ENCODE data around the gene KSR1.
A peak's percentile ranks its signal among the peaks of the same experiment; 100 is the strongest.
"Not testable (repeated sequence)": the region's sequence is repeated elsewhere in the genome, so short reads cannot be mapped to it uniquely, and the experiment has no call there.

The KSR1 gene

GRCh38 chr17:27650836-27651235 is 194.6 kb downstream of the KSR1 start:
- no peak overlapping the region for H3K27ac ChIP-seq
- TF ChIP-seq, protein P1, sequence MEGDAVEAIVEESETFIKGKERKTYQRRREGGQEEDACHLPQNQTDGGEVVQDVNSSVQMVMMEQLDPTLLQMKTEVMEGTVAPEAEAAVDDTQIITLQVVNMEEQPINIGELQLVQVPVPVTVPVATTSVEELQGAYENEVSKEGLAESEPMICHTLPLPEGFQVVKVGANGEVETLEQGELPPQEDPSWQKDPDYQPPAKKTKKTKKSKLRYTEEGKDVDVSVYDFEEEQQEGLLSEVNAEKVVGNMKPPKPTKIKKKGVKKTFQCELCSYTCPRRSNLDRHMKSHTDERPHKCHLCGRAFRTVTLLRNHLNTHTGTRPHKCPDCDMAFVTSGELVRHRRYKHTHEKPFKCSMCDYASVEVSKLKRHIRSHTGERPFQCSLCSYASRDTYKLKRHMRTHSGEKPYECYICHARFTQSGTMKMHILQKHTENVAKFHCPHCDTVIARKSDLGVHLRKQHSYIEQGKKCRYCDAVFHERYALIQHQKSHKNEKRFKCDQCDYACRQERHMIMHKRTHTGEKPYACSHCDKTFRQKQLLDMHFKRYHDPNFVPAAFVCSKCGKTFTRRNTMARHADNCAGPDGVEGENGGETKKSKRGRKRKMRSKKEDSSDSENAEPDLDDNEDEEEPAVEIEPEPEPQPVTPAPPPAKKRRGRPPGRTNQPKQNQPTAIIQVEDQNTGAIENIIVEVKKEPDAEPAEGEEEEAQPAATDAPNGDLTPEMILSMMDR (IDR thresholded peaks at IDR 0.05; ENCODE audit: low read depth, low read length, missing control alignments), result no peak
- in situ Hi-C loops (cut with HindIII; ENCODE audit: low pct_ligation_motif_present, low sequenced_read_pairs), result no loop called here
- H3K4me3 ChIP-seq (ENCODE audit: low read depth, low read length), result no peak overlapping the region
- no peaks in the 10 kb centered on the region for H3K36me3 ChIP-seq (replicated peaks)
- DNase-seq, result no peak
- H3K27me3 ChIP-seq (replicated peaks), result no peaks in the 10 kb centered on the region

DNA sequence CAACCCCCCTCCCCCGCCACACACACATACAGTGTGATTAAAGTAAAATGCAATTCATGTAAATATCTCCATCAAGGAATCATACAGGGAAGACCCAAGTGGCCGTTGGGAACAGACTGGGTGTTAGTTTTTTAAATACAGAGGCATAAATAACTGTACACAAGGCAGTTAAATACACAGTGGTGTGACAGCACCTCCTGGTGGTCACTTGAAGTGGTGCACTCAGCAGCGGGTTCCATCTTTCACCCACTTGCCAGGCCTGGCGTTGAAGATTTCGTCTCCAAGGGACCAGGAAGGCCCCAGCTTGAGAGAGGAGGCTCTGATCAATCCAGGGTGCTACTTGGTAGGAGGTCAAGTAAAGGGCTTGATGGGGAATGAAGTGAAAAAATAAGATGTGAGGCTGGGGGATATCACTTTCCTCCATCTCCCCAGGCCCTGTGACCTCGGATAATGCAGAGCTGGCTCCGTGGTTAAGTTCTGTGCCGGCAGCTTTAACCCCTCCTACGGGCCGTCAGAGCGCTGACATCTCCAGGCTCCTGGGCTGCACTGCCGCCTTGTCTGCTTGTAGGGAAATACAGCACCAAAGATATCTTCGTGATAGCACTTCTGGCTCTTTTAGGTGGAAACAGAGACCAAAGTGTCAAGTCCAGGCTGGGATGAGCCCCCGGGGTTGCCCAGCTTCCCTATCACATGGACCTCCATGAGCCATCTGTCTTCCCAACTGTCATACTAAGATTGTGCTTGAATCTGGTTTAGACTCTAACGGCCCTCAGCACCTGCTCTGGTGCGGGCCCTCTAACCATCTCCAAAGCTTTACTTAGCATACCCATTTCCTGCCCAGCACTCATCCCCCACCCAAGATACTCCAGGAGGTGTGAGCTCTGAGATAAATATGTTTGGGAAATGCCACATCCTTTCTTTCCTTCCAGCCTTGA is 195.4 kb downstream of the KSR1 start:
- Histone ChIP-seq H3K4me3 (ENCODE audit: low read depth, low read length) (no peak overlapping the region), H3K27me3 (replicated peaks) (no peaks in the 10 kb centered on the region), H3K27ac (no peak overlapping the region), H3K36me3 (replicated peaks) (no peaks in the 10 kb centered on the region)
- in situ Hi-C loops (cut with HindIII; ENCODE audit: low pct_ligation_motif_present, low sequenced_read_pairs), result no loop called here
- TF ChIP-seq, protein P1 (IDR thresholded peaks at IDR 0.05; ENCODE audit: low read depth, low read length, missing control alignments), result peak; percentile 77
- peak; percentile 57 for DNase-seq

GRCh38 chr17:27653449-27653971 is 197.3 kb downstream of the KSR1 start:
- H3K27ac ChIP-seq, result not testable (repeated sequence)

GRCh38 chr17:27654136-27654535 is 197.9 kb downstream of the KSR1 start:
- no peak for DNase-seq
- Histone ChIP-seq H3K36me3 (replicated peaks) (no peaks in the 10 kb centered on the region), H3K4me3 (ENCODE audit: low read depth, low read length) (no peak overlapping the region), H3K27me3 (replicated peaks) (no peaks in the 10 kb centered on the region), H3K27ac (no peak overlapping the region)
- TF ChIP-seq, protein P1 (IDR thresholded peaks at IDR 0.05; ENCODE audit: low read depth, low read length, missing control alignments), result no peak
- in situ Hi-C loops (cut with HindIII; ENCODE audit: low pct_ligation_motif_present, low sequenced_read_pairs), result no loop called here

More at GRCh38 chr17:27653449-27653971, 197.3 kb downstream of the KSR1 start:
- H3K27me3 ChIP-seq (replicated peaks); DNase-seq; H3K36me3 ChIP-seq (replicated peaks); H3K4me3 ChIP-seq (ENCODE audit: low read depth, low read length); in situ Hi-C loops (cut with HindIII; ENCODE audit: low pct_ligation_motif_present, low sequenced_read_pairs): not testable (repeated sequence)

DNA sequence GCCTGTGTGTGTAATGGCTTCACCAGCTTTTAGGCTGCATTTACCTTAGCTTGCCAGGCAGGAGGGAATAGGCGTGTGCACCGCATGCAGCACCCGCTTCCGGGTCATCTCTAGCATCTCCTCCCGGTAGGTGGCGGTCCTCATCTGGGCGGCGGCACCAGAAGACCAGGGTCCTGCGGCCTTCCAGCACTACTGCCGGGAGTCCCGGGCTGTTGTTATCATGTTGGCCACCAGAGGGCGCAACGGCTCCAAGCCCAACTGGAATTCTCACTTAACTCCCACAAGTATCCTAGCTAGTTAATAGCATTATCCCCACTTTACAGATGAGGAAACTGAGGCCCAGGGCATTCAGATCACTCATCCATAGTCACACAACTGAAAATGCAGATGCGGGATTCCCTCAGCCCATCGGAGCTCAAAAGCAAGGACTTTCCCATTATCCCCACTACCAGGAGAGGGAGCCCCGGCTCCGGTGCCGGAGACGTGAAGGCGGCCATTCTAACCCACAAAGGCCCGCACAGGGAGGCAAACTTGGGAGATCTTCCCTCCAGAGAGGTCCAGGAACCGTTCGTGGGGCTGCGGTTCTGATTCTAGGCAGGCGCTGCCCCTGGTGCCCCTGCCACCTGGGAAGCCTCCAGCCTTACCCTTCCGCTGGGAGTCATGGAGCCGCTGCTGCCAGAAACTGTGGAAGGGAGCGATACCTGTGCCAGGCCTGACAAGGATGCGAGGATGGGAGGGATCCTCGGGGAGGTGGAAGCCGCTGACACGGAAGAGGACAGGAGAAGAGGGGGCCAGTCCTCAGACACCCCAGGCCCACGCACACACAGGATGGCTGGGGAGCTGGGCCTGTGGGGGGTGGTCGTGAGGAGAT is 198.6 kb downstream of the KSR1 start:
- TF ChIP-seq, protein P1 (IDR thresholded peaks at IDR 0.05; ENCODE audit: low read depth, low read length, missing control alignments), result peak; percentile 90
- Histone ChIP-seq H3K27ac (no peak overlapping the region), H3K27me3 (replicated peaks) (no peaks in the 10 kb centered on the region), H3K36me3 (replicated peaks) (no peaks in the 10 kb centered on the region), H3K4me3 (ENCODE audit: low read depth, low read length) (no peak overlapping the region)
- in situ Hi-C loops (cut with HindIII; ENCODE audit: low pct_ligation_motif_present, low sequenced_read_pairs), result no loop called here
- peak; percentile 60 for DNase-seq

- H3K36me3 ChIP-seq (replicated peaks); H3K4me3 ChIP-seq (ENCODE audit: low read depth, low read length); in situ Hi-C loops (cut with HindIII; ENCODE audit: low pct_ligation_motif_present, low sequenced_read_pairs); H3K27me3 ChIP-seq (replicated peaks); H3K27ac ChIP-seq; DNase-seq: not testable (repeated sequence)
These were observed 199.4 kb downstream of the KSR1 start for GRCh38 chr17:27655525-27656111.

DNA sequence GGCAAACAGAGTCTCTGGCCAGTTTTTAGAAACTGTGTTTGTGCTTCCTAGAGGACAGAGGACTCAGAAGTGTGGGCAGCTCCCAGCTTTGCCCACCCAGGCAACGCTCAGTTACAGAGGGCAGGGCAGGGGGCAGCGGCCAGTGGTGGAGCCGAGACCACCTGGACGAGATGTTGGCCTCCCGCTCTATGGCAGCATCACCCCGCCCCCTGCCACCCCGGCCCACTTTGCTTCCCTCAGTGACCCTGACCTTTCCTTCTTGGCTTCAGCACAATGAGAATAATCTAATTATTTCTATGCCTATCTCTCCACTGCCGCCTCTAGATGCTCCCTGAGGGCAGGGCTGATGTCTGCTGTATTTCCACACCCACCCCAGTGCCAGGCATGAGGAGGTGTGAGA is 200.4 kb downstream of the KSR1 start:
- H3K27ac ChIP-seq; DNase-seq; H3K4me3 ChIP-seq (ENCODE audit: low read depth, low read length); in situ Hi-C loops (cut with HindIII; ENCODE audit: low pct_ligation_motif_present, low sequenced_read_pairs); H3K27me3 ChIP-seq (replicated peaks); H3K36me3 ChIP-seq (replicated peaks): not testable (repeated sequence)
